Iris pigment epithelial cell (primary cell): ENCODE data around the gene FHOD3.

Experiments used
- DNase-seq: peaks from one replicate; pipeline ENCODE4 v3.0.0-alpha.2; 2011; ENCODE audit warnings: low read depth

Gene FHOD3

DNA sequence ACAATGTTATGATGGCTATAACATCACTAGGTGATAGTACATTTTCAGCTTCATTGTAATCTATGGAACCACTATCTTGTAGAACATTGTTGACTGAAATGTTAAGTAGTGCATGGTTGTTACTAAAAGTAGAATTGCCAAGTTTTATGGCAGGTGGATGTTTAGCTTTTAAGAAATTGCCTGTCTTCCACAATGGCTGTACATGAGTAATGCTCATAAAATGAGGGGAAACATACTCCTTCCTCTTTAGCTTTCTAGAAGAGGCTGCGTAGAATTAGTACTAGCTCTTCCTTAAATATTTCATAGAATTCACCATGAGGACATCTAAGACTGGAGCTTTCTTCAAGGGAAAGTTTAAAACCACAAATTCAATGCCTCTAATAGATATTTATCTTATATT, 370.3 kb downstream of the FHOD3 start:
- DNase-seq, result no peak

DNA sequence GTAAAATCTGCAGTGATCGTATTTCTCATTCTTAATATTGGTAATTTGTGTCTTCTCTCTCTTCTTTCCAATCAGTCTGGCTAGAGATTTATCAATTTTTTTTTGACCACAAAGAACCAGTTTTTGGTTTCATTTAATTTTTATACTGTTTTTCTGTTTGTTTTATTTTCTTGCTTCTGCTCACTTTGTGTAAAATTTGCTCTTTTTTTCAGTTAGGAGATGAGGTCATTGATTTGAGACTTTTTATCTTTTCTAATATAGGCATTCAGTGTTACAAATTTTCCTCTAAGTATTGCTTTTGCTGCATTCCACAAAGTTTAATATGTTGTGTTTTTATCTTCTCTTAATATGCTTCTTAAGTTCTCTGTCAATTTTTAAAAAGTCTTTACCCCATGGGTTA, 370.8 kb downstream of the FHOD3 start:
- no peak for DNase-seq

DNA sequence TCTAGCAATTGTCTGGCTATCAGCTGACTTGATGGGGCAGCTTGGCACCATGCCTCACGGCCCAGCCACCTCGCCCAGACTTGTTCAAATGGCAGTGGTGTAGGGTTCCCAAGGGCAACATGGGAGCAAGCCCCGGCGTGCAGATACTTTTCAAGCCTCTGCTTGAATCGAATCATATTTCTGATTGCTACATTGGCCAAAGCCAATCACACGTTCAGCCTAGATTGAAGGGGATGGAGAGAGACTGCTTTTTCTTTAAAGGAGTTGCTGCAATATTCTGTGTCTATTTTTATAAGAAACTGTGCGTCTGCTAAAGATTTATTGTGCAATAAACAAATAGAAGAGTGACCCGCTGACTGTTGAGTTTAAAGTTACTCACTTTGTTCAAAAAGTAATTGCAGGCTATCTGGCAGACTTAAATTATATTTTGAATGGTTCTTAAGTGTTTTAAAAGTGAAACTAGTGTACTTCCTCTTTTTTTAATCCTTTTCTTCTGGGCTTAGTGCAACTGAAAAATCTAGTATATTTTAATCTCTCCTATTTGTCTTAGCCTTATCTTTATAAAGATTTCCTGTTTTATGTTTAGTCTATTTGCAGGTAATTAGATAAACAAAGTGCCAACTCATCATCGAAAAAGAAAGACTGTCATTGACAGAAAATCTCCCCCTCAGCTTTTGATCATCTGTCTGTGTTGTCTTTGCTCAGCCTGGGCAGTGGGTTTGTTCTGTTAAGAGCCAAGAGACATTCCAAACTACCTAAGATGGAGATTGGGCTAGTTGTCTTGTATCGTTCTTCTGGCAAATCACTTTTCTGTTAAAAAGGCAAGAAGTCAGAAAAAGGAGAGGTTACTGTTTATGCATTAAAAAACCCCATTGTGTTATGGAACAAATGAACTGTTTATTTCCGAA, 375.2 kb downstream of the FHOD3 start:
- DNase-seq, result peak; percentile 72

GRCh38 chr18:36673452-36673851, 375.9 kb downstream of the FHOD3 start:
- DNase-seq, result no peak

DNA sequence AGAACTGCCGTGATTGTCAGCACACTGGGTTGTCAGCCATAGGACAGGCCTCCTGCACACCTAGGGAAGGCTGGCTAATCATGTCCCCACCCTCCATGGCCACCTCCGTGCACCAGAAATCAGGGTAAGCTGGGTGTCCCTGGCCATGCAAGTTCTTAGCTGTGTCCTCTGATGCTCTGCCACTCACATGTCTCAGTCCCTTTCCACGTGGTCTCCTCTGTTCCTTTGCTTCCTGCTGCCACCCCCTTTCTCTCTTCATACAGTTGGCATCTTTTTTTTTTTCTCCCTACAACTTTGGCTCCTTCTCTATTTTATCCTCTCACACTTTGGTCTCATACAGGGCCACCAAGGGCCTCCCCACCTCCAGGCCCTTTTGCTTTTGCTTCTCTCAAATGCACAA, 377.6 kb downstream of the FHOD3 start:
- no peak for DNase-seq

GRCh38 chr18:36675542-36675941, 378.0 kb downstream of the FHOD3 start:
- DNase-seq, result no peak

- DNase-seq, result no peak
Observed at GRCh38 chr18:36676629-36677028, 379.1 kb downstream of the FHOD3 start.

GRCh38 chr18:36680042-36680441, 382.5 kb downstream of the FHOD3 start:
- no peak for DNase-seq

- DNase-seq, result no peak
Observed at GRCh38 chr18:36685580-36685979, 388.1 kb downstream of the FHOD3 start.

DNA sequence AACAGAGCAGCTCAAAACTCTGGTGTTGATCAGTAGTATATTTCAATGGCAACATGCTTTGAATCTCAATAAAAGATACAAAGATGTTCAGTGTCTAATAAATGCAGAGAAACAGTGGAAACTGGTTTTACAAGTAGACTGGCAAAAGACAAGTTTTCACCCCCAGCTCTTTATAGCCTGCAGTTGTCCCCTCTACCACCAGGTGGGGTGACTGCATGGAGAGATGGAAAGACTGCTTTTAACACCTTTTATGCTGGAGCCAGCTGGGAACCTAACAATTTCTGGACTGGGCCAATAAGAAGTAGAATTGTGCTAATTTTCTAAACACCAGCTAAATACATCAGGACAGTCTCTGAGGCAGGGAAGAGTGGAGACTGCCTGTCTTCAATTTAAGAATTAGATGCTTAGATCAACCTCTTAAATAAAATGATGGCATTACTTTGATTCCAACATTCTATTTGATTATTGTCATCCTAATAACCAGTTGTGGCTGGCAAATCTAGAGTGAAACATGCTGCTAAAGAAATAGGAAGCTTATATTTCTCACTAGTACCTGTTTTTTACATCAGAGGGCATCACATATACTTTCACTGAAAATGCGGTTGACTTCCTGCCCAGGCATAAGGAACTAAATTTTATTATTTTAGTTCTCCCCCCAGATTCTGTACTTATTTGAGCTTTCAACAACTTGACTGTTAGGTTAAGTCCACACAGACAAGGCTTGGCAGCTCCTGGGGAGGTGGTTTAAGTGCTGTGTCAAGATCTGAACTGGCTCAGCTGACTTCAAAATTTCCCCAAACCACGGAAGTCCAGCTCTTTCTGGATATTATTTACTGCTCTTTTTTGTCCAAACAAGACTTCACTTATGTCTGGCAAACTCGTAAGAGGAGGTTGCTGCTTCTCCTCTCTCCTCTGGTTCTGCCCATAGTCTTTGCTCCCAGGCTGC, 390.8 kb downstream of the FHOD3 start:
- peak; percentile 70 for DNase-seq

DNA sequence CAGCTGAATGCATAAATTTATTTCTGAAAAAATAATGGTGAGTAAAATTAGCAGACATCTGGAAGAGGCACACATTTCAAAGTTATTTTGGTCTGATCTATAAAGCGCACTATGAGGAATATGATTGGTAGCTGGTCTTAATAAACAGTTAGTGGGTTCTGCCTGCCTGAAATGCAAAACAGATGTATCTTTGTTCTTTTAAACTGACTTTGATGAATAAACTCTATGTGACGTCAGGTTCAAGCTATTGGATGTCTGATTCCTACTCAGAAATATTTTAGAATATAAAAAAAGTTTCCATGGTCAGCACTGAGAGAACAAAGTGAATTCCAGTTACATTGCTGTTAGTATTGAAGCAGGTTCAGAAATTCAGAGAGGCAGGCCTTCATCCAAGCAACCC, 394.9 kb downstream of the FHOD3 start:
- peak; percentile 25 for DNase-seq

DNA sequence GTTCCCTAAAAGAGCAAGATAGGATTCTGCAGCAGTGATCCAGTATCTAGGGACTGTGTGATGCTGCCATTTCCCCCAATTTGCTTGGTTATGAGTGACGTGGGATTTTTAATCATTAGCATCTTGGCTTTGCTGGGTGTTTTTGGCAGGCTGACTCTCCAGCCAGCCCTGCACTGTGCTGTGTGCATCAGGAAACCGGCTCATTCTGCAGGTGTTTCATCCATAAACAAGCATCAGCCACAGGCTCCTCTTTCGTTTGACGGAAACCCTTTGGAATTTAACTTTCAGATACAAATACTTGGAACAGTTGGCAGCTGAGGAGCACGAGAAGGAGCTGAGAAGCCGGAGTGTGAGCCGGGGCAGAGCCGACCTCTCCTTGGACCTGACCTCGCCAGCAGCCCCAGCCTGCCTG, 395.4 kb downstream of the FHOD3 start:
- DNase-seq, result no peak

DNA sequence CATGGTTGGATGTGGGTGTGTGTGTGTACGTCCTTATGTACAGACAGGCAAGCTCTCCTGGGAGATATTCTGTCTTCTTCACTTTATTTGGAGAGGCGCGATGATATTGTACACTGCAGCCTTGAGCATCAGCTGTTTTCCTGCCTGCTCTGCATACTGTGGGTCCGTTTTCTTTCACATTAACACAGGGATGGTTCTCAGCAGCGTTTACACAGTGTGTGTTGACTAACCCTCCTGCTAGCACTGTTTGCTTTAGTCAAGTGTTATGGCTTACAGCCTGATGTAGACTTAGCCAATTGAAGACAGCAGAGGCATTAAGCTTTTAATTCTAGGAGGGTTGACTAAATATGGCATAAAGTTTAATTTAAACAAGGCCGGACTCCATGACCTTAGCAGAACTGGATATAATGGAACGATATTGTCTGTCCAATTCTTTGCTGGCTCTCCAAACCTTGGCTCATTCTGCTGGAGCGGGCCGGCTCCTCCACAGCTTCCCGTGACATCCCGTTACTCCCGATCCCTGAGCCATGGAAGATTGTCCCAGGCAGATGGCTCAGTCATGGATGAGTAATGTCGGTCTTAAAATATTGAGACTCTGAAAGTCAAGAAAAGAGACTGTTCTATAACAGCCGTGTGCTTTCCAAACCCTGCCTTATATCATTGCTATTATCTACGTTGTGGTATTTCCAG, 396.6 kb downstream of the FHOD3 start:
- no peak for DNase-seq

DNA sequence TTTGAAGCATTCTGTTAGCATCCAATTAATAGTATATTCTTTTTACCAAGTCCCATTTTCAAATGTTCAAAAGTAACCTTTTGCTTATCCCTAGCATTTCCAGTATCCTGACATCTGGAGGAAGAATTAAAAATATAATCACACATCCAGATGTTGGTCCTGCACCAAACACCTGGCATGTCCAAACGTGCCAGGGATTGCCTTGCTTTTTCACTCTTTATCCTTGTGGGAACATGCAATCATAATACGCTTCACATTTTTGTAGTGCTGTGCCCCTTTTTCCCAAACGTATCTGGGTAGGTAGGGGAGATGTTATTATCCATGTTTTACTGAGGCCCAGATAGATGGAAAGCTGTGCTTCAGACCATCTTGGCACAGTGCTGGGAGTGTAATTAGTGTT, 398.3 kb downstream of the FHOD3 start:
- DNase-seq, result no peak

DNA sequence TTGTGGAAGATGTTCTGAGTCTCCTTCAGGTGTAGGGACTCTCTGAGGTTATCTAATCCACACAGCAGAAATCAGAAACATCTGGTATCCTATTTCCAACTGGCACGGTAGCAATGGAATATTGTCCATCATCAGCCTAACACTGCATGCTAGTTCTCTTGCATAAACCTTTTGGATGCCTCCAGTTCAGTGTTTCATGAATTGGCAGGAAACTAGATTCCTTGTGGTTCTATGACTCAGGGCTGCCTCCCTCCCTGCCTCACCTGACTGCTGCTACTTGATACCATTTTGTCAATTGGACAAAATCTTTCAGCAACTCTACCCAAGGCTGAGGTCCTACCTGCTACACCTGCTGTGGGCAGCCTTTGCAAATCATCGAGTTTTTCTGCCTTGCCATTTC, 400.4 kb downstream of the FHOD3 start:
- peak; percentile 78 for DNase-seq

GRCh38 chr18:36700955-36701354, 403.4 kb downstream of the FHOD3 start:
- DNase-seq, result no peak

DNA sequence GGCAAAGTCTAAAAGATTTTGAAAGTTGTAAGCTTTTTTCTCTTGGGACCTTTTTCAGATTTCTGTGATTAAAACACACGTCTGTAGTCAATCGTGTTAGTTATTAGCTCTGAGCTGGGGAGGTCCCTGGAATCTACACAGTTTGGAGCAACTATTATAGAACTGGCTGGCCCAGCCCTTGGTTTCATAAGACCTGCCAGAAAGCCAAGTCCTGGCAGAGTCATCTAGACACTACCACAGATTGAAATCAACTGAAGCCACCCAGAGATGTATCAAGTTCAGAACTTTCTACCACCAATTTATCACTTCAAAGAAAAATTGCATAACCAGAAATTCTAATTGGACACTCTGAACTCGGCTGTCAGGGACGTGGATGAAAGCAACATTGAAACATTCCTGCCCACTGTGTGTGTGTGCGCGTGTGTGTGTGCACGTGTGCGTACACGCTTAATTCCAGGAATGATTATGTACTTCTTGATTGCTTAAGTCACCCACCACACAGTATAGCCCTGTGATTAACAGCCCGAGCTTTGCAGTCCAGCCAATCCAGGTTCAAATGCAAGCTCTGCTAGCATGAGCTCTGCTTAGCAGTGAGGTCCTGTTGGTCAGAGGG, 405.0 kb downstream of the FHOD3 start:
- no peak for DNase-seq

GRCh38 chr18:36704156-36704555, 406.6 kb downstream of the FHOD3 start:
- DNase-seq, result no peak

- DNase-seq, result peak; percentile 15
Observed at GRCh38 chr18:36706134-36706881, 408.8 kb downstream of the FHOD3 start.

DNA sequence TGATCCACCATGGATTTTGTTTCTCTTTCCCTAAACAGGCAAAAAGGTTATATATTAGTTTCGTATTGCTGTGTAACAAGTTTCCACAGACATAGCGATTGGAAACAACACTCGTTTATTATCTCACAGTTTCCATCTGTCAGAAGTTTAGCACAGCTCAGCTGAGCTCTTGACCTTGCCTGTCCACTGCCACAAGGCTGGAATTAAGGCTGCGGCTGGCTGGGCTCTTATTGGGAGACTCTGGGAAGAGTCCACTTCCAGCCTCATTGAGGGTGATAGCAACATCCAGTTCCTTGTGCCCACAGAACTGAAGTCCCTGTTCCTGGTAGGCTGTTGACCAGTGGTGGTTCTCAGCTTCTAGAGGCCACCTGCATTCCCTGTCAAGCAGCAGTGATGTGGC, 410.9 kb downstream of the FHOD3 start:
- DNase-seq, result no peak

DNA sequence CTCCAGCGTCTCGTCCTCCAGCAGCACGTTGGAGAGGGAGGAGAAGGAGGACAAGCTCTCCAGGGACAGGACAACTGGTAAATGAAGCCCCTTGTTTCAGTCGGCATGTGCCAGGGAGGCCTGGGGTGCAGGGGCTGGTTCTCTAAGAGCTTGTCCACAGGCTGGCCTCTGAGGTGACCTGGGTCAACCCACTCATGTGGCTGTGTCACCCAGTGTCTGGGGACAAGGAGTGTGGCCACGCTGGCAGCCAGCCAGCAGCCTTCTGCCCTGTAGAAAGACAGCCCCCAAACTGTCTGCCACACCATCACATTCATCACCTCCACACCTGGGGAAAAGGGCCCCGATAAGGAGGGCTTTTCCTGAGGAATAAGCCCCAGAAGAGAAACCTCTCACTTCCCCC, 411.8 kb downstream of the FHOD3 start:
- DNase-seq, result no peak
